Mesenchymal stem cell (in vitro differentiated cells and primary cell): ENCODE data around the gene REELD1.

Experiments
- DNase-seq: peaks from one replicate; pipeline ENCODE4 v3.0.0-alpha.2; 2013
- H2AFZ ChIP-seq: one replicate; pipeline ENCODE4 v1.6.1; 2013; ENCODE audit warnings: low read depth, mild to moderate bottlenecking, control low read depth, inconsistent platforms, low read length, moderate library complexity
- H2AK5ac ChIP-seq: 2 replicates; pipeline ENCODE4 v1.6.1; 2013; ENCODE audit warnings: low read length, moderate library complexity, mild to moderate bottlenecking, inconsistent platforms; ENCODE audit not compliant: severe bottlenecking
- H2BK120ac ChIP-seq: one replicate; pipeline ENCODE4 v1.6.1; 2013; ENCODE audit warnings: low read depth, mild to moderate bottlenecking, inconsistent platforms, low read length, moderate library complexity
- H2BK12ac ChIP-seq, 2 experiments: one replicate each; pipeline ENCODE4 v1.6.1; 2013; ENCODE audit warnings: inconsistent platforms in 2 of 2, low read length in 2 of 2, mild to moderate bottlenecking in 2 of 2, moderate library complexity in 2 of 2, control low read depth in 1 of 2
- H2BK15ac ChIP-seq: one replicate; pipeline ENCODE4 v1.6.1; 2013; ENCODE audit warnings: mild to moderate bottlenecking, low read depth, inconsistent platforms; ENCODE audit not compliant: poor library complexity, severe bottlenecking
- H2BK5ac ChIP-seq: 2 replicates; pipeline ENCODE4 v1.6.1; 2013; ENCODE audit warnings: low read depth, mild to moderate bottlenecking, low read length, control low read depth, inconsistent platforms; ENCODE audit not compliant: poor library complexity, severe bottlenecking
- H3K14ac ChIP-seq, 2 experiments: one replicate each; pipeline ENCODE4 v1.6.1; 2013; ENCODE audit warnings: inconsistent platforms in 2 of 2, low read length in 2 of 2, control low read depth in 1 of 2, mild to moderate bottlenecking in 1 of 2, moderate library complexity in 1 of 2
- H3K18ac ChIP-seq, 2 experiments: one replicate each; pipeline ENCODE4 v1.6.1; 2013; ENCODE audit warnings: inconsistent platforms in 2 of 2, low read length in 2 of 2, control low read depth in 1 of 2, low read depth in 1 of 2, mild to moderate bottlenecking in 1 of 2
- H3K23ac ChIP-seq, 2 experiments: one replicate each; pipeline ENCODE4 v1.6.1; 2013; ENCODE audit warnings: inconsistent platforms in 2 of 2, low read length in 2 of 2, mild to moderate bottlenecking in 2 of 2, moderate library complexity in 2 of 2, control low read depth in 1 of 2
- H3K27ac ChIP-seq: 2 replicates; pipeline ENCODE4 v1.5.1; 2013; ENCODE audit warnings: mild to moderate bottlenecking, moderate library complexity, low read length, control low read depth, inconsistent platforms; ENCODE audit not compliant: poor library complexity, severe bottlenecking
- H3K27me3 ChIP-seq, 2 experiments: 2 replicates each; pipeline versions ENCODE4 v1.6.1 to v1.7.0; 2013; ENCODE audit warnings: low read length in 2 of 2, mild to moderate bottlenecking in 2 of 2, moderate library complexity in 2 of 2, control low read depth in 1 of 2, inconsistent platforms in 1 of 2; ENCODE audit not compliant: control insufficient read depth in 1 of 2, insufficient read depth in 1 of 2
- H3K36me3 ChIP-seq, 2 experiments: 2 replicates each; pipeline versions ENCODE4 v1.6.1 to v1.7.0; 2013; ENCODE audit warnings: low read length in 2 of 2, control low read depth in 1 of 2, inconsistent platforms in 1 of 2, low read depth in 1 of 2, mild to moderate bottlenecking in 1 of 2; ENCODE audit not compliant: insufficient read depth in 2 of 2, control insufficient read depth in 1 of 2
- H3K4ac ChIP-seq, 2 experiments: one replicate each; pipeline ENCODE4 v1.6.1; 2013; ENCODE audit warnings: inconsistent platforms in 2 of 2, low read length in 2 of 2, mild to moderate bottlenecking in 2 of 2, moderate library complexity in 2 of 2, control low read depth in 1 of 2, low read depth in 1 of 2
- H3K4me1 ChIP-seq: 2 replicates; pipeline ENCODE4 v1.6.1; 2013; ENCODE audit warnings: low read depth, low read length, control low read depth; ENCODE audit not compliant: control insufficient read depth, insufficient read depth
- H3K4me2 ChIP-seq: 2 replicates; pipeline ENCODE4 v1.6.1; 2013; ENCODE audit warnings: low read length, mild to moderate bottlenecking, inconsistent platforms; ENCODE audit not compliant: poor library complexity, severe bottlenecking
- H3K4me3 ChIP-seq, 2 experiments: 2 replicates each; pipeline versions ENCODE4 v1.5.1 to v1.7.0; 2013; ENCODE audit warnings: low read length in 2 of 2, mild to moderate bottlenecking in 2 of 2, control low read depth in 1 of 2, low read depth in 1 of 2; ENCODE audit not compliant: insufficient read depth in 1 of 2
- H3K79me1 ChIP-seq: replicated peaks from 2 replicates; pipeline ENCODE4 v1.6.1; 2013; ENCODE audit warnings: mild to moderate bottlenecking, control low read depth, low read length, inconsistent platforms; ENCODE audit not compliant: poor library complexity, severe bottlenecking
- H3K9ac ChIP-seq: 2 replicates; pipeline ENCODE4 v1.7.0; 2013; ENCODE audit warnings: mild to moderate bottlenecking, low read length, moderate library complexity
- H3K9me3 ChIP-seq: 2 replicates; pipeline ENCODE4 v1.7.0; 2013; ENCODE audit warnings: mild to moderate bottlenecking, low read length; ENCODE audit not compliant: control insufficient read depth
- H4K8ac ChIP-seq: one replicate; pipeline ENCODE4 v1.6.1; 2013; ENCODE audit warnings: inconsistent platforms, mild to moderate bottlenecking, low read length, moderate library complexity
- H4K91ac ChIP-seq: one replicate; pipeline ENCODE4 v1.6.1; 2013; ENCODE audit warnings: mild to moderate bottlenecking, low read length, inconsistent platforms
- WGBS: methylation state at CpG from one replicate; pipeline ENCODE4 v1.1.7; 2013; ENCODE audit warnings: mixed read lengths; 5-methylcytosine and 5-hydroxymethylcytosine counted together

The REELD1 gene

DNA sequence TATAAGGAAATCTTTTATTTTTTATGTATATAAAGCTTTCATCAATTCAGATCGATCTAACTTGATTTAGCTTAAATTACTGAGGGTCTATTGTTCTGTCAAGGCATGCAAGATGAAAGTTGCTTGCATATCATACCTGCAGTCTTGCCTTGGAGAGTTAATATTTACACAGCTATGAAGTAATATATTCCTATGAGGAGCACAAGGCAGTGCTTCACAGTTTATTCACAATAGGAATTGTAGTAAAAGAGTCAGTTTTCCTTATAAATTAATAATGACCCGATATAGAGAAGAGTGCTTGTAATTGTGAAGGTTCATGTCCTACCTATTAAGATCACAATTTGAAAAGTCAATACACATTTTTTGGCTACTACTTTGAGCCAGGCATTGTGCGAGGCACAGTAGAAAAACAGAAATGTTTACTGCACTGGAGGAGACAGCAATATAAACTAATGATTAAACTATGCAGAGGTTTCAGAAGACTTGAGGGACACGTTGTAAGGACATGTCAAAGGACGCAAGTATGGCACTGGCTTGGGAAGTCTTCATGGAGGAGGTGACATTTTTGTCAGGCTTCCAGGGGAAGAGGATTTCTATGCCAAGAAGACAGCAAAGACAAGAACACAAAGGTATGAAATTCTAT lies 38.8 kb downstream of the REELD1 start:
- no peaks in the 10 kb centered on the region for H3K36me3 ChIP-seq
- no peak overlapping the region for H3K4ac ChIP-seq
- H3K9me3 ChIP-seq = no peaks in the 10 kb centered on the region
- H3K4me2 ChIP-seq = no peak overlapping the region
- H2BK5ac ChIP-seq = no peak overlapping the region
- H4K8ac ChIP-seq = no peak overlapping the region
- no peak overlapping the region for H2AFZ ChIP-seq
- no peak overlapping the region for H2BK15ac ChIP-seq
- H3K18ac ChIP-seq = no peak overlapping the region
- H3K27ac ChIP-seq = no peak overlapping the region
- H3K27me3 ChIP-seq = no peaks in the 10 kb centered on the region
- no peak overlapping the region for H3K23ac ChIP-seq
- no peak overlapping the region for H3K4me3 ChIP-seq
- no peak overlapping the region for H3K9ac ChIP-seq
- H2AK5ac ChIP-seq = peak overlapping the region; percentile 22
- H3K4me1 ChIP-seq = peaks cover 2% of the 10 kb centered on the region
- H3K79me1 ChIP-seq = no peaks in the 10 kb centered on the region
- H2BK120ac ChIP-seq = no peak overlapping the region
- H4K91ac ChIP-seq = no peak overlapping the region
- H2BK12ac ChIP-seq = no peak overlapping the region
- WGBS = 92% methylated on average over 3 of the region's 5 CpGs
- DNase-seq = no peak
- no peak overlapping the region for H3K14ac ChIP-seq

DNA sequence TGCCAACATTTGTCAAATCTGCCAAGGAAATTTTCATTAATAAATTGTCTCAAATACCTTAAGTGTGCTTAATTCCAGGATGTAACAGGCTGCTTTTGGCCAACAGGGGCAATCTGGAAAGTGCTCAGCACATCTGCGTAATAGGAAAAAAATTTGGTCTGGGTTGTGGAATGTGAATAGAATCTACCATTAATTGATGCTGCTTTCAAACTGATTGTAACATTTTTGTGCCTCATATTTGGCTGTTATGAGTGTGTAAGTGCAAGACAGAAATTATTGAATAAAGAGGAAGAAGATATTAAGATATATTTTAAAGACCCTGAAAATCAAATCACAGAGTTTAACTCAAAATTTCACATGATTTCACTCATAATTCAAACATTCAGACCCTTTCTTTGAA lies 41.1 kb downstream of the REELD1 start:
- no peak overlapping the region for H3K4me3 ChIP-seq
- no peak overlapping the region for H3K18ac ChIP-seq
- no peak overlapping the region for H3K4me2 ChIP-seq
- H4K91ac ChIP-seq = no peak overlapping the region
- H2BK12ac ChIP-seq = no peak overlapping the region
- no peak overlapping the region for H3K14ac ChIP-seq
- H3K23ac ChIP-seq = no peak overlapping the region
- H3K9me3 ChIP-seq = no peaks in the 10 kb centered on the region
- DNase-seq = peak; percentile 36
- peak overlapping the region; percentile 73 for H3K27ac ChIP-seq
- no peak overlapping the region for H2AFZ ChIP-seq
- no peak overlapping the region for H2BK15ac ChIP-seq
- H3K36me3 ChIP-seq = no peaks in the 10 kb centered on the region
- 38% methylated on average over 1 of the region's 1 CpG for WGBS
- H4K8ac ChIP-seq = no peak overlapping the region
- no peak overlapping the region for H3K9ac ChIP-seq
- H3K4ac ChIP-seq = no peak overlapping the region
- no peak overlapping the region for H2AK5ac ChIP-seq
- no peaks in the 10 kb centered on the region for H3K79me1 ChIP-seq
- no peaks in the 10 kb centered on the region for H3K27me3 ChIP-seq
- H2BK120ac ChIP-seq = no peak overlapping the region
- peaks cover 2% of the 10 kb centered on the region for H3K4me1 ChIP-seq
- H2BK5ac ChIP-seq = no peak overlapping the region

DNA sequence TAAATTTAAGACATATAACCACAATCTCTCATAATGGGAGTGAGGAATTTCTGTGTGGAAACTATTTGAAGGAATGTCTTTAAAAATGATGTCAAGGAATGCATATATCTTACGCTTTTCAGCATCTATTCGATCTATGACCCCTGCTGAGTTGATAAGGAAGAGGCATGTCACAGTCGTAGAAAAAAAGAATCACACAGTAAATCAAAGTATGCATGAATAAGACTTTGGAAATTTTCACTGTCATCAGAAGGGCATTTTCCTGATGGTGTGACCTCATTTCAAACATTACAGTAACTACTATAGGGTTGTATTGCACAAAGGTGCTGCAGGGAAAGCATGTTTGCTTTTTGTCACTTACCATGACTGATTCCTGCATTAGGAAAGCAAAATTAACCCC lies 41.5 kb downstream of the REELD1 start:
- Histone ChIP-seq H3K4me1 (peaks cover 2% of the 10 kb centered on the region), H3K9me3 (no peaks in the 10 kb centered on the region), H3K27me3 (no peaks in the 10 kb centered on the region), H4K8ac (no peak overlapping the region), H2BK15ac (no peak overlapping the region), H3K23ac (no peak overlapping the region), H3K36me3 (no peaks in the 10 kb centered on the region), H2AFZ (no peak overlapping the region), H3K4me2 (no peak overlapping the region), H3K4ac (no peak overlapping the region), H2BK120ac (no peak overlapping the region), H2AK5ac (no peak overlapping the region), H3K18ac (no peak overlapping the region), H3K4me3 (no peak overlapping the region), H3K9ac (no peak overlapping the region), H3K79me1 (no peaks in the 10 kb centered on the region), H2BK12ac (no peak overlapping the region), H4K91ac (no peak overlapping the region), H3K27ac (peak overlapping the region; percentile 73), H2BK5ac (no peak overlapping the region), H3K14ac (no peak overlapping the region)
- peak; percentile 59 for DNase-seq
- WGBS = 50% methylated on average over 2 of the region's 3 CpGs

DNA sequence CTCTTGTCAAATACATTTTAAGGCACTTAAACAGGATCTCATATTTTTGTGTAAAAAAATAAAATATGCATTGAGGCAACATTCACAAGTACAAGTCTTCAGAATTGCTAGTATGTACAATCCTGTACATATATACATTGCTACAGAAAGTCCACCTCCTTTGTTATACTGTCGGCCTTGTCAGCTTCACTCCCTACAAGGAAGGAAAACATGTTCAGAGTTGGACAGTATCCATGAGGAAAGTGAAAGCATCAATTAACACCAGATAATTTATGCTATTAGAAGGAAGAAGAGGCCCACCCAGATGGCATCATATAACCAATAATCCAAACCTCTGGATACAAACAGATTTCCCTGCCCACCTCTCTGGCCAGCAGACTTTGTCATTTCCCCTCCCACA lies 42.0 kb downstream of the REELD1 start:
- WGBS = no CpG with 5 or more reads among the region's 1 CpG
- no peaks in the 10 kb centered on the region for H3K36me3 ChIP-seq

More for the DNA sequence above, 42.0 kb downstream of the REELD1 start:
- Histone ChIP-seq H4K8ac (no peak overlapping the region), H2BK12ac (no peak overlapping the region), H3K4me2 (no peak overlapping the region), H3K79me1 (no peaks in the 10 kb centered on the region), H2BK120ac (no peak overlapping the region), H3K9ac (no peak overlapping the region), H3K14ac (no peak overlapping the region), H3K4ac (no peak overlapping the region), H3K27ac (peak overlapping the region; percentile 73), H2BK5ac (no peak overlapping the region), H3K4me3 (no peak overlapping the region), H4K91ac (no peak overlapping the region), H2AFZ (no peak overlapping the region), H3K23ac (no peak overlapping the region), H3K9me3 (no peaks in the 10 kb centered on the region), H2BK15ac (no peak overlapping the region), H3K4me1 (peaks cover 2% of the 10 kb centered on the region), H3K18ac (no peak overlapping the region), H2AK5ac (peak overlapping the region; percentile 86), H3K27me3 (no peaks in the 10 kb centered on the region)
- no peak for DNase-seq
